GM18519 (cell line): ENCODE data around the gene SLC8A3.

ENCODE experiments used
- ATAC-seq: cut with Tn5 transposase; IDR thresholded peaks from one replicate; pipeline ENCODE4 v1.9.1; 2021; ENCODE audit warnings: mild to moderate bottlenecking, moderate library complexity; ENCODE audit not compliant: unreplicated experiment, low FRiP score

SLC8A3 gene

DNA sequence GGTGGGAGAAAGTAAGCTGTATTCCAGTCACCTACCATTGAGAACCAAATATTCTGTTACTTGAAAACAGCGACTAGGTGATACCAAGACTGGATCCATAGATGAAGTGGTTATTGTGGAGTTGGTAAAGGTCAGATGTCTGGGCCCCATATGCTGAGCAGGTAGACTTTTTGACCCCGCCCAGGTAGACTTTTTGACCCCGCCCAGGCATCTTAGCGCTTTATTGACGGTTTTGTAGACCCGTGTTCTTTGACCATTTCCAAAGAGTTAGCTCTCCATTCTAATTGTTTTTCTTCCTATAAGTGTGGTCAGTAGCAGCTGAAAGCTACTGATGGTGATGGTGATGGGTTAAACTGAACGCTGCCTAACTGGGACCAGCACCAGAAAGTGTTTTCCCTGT is 61.6 kb downstream of the SLC8A3 start:
- ATAC-seq: no peak

DNA sequence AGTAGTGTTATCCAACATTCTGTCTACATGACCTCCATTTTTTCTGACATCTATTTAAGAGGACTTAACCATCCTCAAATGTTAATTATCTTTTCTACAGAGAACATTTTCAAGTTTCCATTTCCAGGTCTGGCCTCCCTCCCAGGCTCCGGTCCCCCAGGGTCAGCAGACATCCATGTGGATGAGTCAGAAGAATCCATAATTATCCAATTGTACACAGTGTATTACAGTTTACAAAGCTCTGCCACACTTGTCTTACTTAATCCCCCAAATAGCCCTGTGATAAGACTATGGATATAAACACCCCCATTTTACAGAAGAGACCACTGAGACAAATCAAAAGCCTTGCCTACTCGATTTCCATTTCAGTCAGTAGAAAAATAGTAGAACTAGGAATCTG is 65.0 kb downstream of the SLC8A3 start:
- ATAC-seq: no peak

DNA sequence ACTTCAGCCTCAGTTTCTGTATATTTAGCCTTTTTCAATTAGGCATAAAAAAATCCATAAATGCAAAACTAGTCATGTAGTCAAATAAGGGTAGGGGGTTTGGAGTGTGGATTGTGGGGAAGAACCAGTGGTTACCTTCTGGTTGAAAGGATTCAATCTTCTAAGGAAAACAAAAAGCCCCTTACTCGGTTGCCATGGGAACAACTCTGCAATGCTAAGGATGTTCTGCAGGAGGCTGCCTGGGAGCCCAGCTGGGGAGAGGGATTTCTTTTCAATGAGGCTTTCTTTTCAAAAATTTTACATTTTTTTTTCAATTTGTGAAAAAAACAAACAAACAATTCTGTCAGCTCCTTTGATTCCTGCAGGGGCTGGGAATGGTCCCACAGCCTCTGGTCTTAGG is 67.2 kb downstream of the SLC8A3 start:
- ATAC-seq: no peak

DNA sequence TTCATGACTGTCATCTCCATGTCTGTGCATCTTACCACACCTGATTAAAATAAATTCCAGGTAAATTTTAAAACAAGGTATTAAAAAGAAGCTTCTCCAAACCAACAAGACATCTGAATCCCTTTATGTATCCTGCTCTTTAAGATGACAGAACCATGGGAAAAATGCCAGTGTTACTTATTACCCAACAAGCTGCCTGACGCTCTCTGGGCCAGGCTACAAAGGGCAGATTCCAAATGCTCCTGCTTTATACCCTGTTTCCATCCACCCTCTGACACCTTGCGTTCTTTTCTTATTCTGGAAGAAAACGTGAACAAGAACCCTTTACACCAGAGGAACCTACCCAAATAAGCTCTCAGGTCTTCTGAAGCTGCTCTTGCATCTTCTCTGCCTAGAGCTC is 70.7 kb downstream of the SLC8A3 start:
- ATAC-seq: no peak

DNA sequence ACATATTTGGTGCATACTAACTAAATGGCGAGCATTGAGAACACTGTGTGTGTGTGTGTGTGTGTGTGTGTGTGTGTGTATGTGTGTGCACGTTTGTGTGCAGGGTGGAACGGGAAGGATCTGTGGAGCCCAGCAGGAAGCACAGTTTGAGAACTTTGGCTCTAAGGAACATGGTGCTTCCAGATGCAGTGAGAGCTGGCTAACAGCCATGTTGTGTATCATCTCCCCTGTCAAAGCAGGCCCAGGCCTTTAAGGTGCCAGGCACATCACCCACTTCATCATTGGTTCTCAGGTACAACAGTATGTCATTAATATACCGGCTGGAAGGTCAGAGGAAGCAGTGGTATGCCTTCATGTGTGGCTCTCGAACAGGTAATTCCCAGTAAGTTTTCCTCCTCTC is 72.5 kb downstream of the SLC8A3 start:
- ATAC-seq: no peak

DNA sequence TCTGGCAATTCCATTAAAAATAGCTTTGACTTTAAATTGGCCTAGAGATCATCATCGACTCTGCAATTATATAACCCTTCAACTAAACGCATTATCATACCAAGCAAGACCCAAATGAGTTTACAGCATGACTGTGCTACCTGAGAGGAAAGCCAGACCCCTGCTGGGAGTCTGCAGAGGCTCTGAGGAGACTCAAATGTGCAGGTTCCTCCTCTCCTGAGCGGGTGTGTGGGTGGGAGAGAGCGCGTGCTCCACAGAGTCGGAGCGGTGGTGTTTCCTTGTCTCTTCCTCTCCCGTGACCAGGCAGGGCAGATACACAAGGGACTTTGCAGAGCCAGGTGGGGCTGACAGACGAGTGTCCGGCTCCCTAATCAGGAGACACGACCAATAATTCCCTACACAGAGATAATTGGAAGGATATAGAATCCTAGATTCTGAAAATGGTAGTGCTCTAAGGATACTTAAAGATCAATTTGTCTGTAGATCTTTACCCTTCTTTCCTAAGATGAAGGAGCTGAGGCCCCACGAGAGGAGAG is 74.1 kb downstream of the SLC8A3 start:
- no peak for ATAC-seq

DNA sequence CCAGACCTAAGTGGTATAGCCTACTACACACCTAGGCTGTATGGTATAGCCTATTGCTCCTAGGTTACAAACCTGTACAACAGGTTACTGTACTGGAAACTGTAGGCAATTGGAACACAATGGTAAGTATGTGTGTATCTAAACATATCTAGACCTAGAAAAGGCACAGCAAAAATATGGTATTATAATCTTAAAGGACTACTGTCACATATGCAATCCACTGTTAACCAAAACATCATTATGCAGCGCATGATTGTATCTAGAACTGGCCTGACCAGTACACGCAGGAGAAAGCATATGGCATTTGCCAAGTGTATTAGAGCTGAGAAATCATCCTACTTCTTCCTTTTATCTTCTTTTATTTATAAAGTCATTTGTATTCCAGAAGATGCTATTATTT is 75.5 kb downstream of the SLC8A3 start:
- ATAC-seq: no peak

DNA sequence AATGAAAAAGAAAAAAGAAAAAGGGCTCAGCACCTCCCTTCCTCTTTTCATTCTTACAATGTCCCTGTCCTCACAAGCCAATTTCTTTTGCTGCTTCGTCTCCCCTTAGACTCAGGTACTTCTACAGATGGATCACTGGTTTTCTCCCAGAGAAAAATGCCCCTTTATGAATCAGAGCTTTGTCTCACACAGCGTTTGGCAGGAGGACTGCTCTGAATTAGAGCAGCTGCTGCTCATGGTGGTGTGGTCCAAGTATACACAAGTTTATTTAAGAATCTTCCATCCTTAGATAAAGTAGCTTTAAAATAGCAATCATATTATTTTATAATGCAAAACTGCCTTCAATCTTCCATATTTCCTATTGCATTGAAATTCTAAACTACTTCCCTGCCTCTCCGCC is 80.3 kb downstream of the SLC8A3 start:
- no peak for ATAC-seq

DNA sequence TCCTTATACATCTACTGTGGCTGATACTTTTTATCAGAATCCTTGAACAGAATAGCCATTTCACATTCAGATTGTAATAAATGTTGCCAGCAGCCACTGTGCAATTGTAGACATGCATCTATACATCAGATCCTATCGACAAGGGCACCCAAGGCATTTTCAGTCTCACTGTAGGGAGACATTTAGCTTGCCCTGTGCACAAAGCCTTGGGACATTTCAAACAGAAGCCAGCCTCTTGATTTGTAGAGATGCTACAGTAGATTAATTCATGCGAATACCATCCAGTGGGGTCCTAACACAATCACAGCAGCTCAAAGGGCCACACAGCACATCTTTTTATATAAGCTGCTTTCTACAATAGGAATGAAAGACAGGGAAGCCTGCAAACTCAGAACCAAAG is 81.4 kb downstream of the SLC8A3 start:
- no peak for ATAC-seq

DNA sequence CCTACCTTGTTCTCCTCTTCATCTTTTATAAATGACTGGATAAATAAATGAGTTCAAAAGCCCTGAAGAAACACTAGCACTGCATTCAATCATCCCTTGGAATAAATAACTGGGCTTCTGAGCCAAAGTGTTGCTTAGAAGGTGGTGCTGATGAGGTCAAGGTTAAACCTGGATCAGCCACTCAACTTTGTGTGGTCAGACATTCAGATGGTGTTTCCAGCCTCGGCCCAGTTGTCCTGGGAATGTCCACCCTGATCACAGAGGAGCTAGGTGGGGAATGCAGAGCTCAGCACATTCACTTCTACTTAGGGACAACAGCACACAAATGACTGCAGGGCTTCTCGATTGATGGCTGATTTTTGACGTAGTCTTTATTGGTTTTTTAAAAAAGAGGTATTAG is 88.7 kb downstream of the SLC8A3 start:
- ATAC-seq: no peak

DNA sequence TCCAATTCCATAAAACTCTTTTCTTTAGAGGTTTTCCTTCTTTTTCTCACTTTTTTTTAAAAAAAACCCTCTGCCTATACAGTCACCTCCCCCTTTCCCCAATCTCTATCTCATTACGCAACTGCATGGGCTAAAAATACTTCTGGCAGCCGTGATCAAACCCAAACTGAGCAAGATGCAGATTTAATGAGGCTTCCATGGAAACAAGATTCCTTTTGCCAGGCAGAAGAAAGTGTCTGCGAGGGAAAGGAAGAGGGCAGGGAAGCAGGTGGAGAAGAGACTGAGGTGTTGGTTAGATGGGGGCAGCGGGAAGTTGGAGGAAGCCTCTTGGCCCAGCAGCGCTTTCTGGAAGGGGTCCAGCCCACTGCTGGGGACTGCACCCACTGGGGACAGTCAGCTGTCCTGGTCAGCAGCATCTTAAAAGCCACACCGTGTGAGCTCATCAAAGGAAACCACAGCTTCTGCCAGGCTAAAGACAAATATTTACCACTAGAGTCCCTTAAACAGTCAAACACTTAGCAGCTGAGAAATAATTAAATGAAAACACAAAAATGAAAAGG is 90.4 kb downstream of the SLC8A3 start:
- ATAC-seq: no peak

DNA sequence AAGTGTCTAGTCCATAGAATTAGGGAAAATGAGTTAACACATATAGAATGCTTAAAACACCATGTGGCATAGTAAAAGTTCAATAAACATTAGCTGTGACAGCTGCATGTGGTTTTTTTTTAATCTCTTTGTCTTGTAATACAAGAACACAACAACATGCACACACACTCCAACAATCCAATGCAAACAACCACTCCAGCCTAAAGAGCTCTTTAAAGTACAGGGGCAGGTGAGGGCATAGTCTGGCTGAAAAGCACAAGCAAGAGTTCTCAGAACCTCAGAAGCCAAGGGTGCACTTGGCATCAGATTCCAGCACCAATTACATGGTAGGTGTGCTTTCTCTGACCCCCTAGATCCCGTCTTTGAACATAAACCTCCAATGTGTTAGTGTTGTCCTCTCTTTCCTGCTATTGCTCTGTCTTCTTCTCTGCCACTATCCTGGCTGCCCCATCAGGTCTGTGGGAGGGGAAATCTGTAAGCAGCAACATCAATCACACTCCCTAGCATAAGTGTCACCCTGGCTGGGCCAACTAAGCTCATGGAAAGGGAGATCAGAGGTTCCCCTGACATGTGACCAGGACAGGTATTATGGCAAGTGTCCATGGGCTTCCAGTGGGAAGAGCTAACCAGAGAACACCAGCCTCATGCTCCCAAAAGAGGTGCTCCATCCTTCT is 91.0 kb downstream of the SLC8A3 start:
- ATAC-seq: no peak

DNA sequence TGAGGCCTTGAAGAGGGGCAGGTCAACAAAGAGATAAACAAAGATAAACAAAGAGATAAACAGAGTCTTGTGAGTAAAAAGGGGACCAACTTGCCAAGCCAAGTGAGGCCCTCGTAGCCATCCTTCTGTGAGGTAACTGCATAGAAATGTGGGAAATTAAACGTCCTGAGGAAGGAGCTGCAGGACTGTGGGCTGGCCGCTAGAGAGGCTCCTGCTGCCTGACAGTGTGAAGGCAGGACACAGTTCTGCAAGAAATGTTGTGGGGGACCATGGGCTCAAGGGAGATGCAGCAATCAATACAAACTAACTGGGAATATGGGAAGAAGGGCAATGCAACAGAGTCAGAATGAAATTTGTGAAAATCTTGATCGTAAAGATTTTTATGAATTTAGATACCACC is 91.9 kb downstream of the SLC8A3 start:
- ATAC-seq: no peak

DNA sequence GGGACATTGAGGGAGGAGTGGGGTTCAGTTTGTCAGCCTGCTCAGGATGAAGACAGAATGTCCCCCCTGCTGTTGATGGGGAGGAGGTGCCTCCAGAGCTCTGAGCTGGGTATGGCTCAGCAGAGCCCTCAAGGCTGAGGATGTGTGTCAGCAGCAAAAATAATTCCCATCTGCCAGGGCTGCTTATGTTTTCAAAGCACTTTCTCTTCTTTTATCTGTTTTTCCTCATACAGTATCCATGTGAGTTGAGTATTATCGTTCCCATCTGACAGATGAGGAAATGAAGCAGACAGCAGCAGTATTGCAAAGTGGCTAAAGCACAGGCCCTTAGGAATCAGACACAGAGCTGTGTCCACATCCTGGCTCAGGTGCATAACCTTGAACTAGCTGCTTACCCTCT is 94.1 kb downstream of the SLC8A3 start:
- no peak for ATAC-seq

DNA sequence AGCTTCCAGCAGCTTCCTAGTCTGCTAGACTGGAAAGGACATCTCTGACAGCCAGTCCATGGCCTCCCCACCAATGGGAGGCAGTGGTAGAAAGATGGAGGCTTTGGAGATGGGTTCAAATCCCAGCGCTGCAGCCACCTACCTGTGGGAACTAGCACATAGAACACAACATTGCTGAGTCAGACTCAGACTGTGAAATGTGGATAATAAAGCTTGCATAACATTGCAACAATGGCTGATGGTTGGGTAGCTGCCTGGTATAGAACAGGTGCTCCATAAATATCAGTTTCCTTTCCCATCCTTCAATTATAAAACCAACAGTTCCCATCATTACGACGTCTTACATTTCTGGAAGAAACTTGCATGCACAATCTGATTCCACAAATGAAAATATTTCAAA is 94.6 kb downstream of the SLC8A3 start:
- ATAC-seq: no peak

DNA sequence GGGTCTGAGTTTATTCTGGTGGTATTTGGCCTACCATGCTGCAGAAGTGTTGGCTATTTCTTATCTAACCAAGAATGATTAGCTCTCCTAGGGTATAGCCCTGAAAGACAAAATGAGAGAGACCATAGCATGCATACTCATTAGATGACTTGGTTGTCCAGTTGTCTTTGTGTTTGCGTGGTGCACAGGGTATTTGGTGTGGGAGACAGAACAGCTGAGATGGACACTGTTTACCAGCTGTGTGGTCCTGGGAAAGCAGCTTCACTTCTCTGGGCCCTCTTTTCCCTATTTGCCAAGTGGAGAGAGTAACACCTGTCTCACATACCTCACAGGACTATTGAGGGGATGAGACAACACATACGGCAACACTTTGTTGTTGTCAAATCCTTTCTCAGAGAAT is 95.6 kb downstream of the SLC8A3 start:
- no peak for ATAC-seq

DNA sequence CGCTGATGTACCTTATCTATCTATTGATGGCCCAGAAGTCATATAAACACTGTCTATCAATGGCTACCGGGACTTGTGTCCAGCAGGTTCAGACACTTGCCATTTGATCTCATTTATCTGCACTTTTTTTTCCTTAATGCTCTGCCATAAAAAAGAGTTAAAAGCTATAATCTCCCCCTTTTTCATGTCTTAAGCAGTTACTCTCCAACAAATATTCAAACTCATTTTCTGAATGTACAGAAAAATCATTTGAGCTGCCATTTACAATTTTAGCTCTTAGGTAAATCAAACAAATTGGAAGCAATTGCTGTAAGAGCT is 101.4 kb downstream of the SLC8A3 start:
- ATAC-seq: no peak

DNA sequence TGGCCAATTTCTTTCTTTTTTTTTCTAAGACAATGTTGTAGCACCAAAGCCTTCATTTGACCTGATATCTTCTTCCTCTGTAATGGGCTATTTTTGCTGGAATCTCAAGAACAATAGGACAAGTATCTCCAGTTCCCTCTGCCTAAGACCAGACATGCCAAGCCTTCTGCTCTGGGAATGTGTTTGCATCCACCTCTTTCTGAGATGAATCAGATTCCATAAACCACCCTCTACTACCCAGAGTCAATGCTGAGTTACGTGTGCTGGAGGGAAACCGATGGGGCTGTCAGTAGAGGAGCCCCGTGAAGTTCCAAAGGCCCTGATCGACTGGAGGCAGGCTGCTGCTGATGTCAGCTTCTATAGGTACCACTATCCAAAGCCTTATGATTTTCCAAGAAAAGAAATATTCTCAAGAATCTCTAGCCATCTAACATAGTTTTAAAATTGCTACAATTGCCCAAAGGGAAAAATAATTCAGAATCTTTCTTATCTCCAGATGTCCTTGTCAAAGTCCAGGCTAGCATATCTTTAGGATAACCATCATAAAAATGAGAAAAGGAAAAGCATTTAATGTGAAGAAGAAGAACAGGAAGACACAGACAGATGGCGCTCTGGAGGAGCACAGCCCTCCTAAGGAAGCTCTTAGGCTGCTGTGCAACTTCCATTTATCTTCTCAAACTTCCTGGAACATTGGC is 101.9 kb downstream of the SLC8A3 start:
- ATAC-seq: no peak

DNA sequence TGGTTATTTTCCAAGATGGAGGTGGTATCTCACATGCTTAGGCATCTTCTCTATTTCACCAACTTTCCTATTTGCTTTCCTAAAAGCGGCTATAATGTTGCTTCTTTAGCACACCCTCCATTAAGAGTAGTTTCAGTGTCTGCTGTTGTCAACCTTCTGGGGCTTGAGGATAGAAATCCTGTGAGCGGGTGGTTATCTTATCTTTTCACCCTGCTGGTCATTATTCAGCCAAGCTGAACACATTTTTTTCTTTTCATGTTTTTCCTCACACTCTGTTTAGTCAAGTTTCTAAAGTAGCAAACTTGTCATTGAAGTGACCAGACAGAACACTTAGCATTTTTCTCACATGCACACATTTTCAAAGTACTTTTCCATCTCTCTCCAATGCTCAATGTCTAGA is 104.5 kb downstream of the SLC8A3 start:
- ATAC-seq: no peak

DNA sequence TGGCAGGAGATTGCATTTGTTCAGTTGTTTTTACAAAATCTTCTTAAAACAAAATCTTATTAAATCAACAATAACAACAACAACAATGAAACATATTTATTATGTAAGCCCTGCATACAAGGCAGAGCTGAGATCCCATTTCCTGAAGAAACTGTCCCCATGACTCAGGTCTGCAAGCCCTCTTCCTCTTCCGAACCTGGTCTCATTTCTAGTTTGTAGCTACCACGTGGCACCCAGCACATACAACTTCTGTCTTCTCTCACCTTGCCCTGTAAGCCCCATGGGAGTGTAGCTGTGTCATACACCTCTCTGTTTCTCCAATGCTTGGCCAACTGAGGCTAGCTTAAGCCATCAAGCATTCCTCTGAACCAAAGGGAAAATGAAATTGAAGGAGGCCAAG is 106.4 kb downstream of the SLC8A3 start:
- ATAC-seq: no peak

DNA sequence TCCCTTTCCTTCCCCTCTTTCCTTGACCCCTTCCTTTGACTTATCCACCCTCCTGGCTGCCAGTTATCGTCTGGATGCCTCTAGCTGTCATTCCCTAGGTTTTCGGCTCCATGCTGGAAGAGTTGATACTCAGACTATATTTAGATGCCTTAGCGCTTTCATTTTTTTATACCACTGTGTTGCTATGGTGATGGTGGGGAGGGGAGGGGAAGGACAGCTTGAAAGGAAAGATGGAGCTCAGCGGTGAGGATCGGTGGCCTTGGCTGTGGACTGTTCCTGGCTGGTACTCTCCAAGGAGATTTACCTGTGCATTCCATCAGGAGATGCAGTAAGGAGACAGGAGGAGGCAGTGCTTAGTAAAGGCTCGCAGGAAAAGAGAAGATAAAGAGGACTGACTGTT is 108.7 kb downstream of the SLC8A3 start:
- ATAC-seq: no peak

DNA sequence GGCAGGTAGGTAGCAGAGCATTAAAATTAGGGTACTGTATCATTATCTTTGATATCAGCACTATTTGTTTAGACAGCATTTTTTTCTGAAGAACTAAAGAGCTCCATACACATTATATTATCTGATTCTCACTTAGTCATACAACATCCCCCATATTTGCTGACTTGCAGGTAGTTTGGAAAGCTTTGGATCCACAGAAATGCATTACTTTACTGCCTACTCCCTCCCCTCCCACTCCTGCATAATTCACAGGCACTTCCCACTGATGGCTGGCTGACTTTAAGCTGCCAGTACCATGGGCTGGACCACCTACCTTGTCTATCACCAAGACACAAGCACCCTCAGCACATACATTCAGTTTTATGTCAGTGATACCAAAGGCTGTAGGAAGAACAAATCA is 110.4 kb downstream of the SLC8A3 start:
- no peak for ATAC-seq
